ENCODE results near the gene ZNF300.

ZNF300 gene

GRCh38 chr5:150945486-150945885 lies 40.7 kb upstream of the ZNF300 start:
- TF ChIP-seq USF1 (IDR thresholded peaks at IDR 0.05) (no peak), TAF1 (IDR thresholded peaks at IDR 0.05; ENCODE audit: low read depth) (no peak), CREB1 (IDR thresholded peaks at IDR 0.05; ENCODE audit: low read depth) (no peak), RAD21 (IDR thresholded peaks at IDR 0.05; ENCODE audit: low read depth) (no peak), TEAD4 (IDR thresholded peaks at IDR 0.05) (no peak), REST (IDR thresholded peaks at IDR 0.05; ENCODE audit: low read depth) (no peak), TCF12 (IDR thresholded peaks at IDR 0.05; ENCODE audit: low read depth) (no peak), NFIC (IDR thresholded peaks at IDR 0.05) (no peak), EGR1 (IDR thresholded peaks at IDR 0.05) (no peak)

GRCh38 chr5:150931368-150931965 lies 26.7 kb upstream of the ZNF300 start:
- TF ChIP-seq CREB1 (IDR thresholded peaks at IDR 0.05; ENCODE audit: low read depth) (no peak), YY1 (IDR thresholded peaks at IDR 0.05; ENCODE audit: low read depth) (no peak), TEAD4 (IDR thresholded peaks at IDR 0.05) (no peak), TCF12 (IDR thresholded peaks at IDR 0.05; ENCODE audit: low read depth) (no peak)

- no peak for TF ChIP-seq USF1 (IDR thresholded peaks at IDR 0.05)
- no peak for TF ChIP-seq NFIC (IDR thresholded peaks at IDR 0.05)
- no peak for TF ChIP-seq MAX (IDR thresholded peaks at IDR 0.05)
- no peak for TF ChIP-seq TEAD4 (IDR thresholded peaks at IDR 0.05)
- TF ChIP-seq EGR1 (IDR thresholded peaks at IDR 0.05) = no peak
- no peak for TF ChIP-seq FOXM1 (IDR thresholded peaks at IDR 0.05; ENCODE audit: borderline replicate concordance, low read depth)
- TF ChIP-seq RAD21 (IDR thresholded peaks at IDR 0.05; ENCODE audit: low read depth) = no peak
- TF ChIP-seq TCF12 (IDR thresholded peaks at IDR 0.05; ENCODE audit: low read depth) = no peak
- TF ChIP-seq YY1 (IDR thresholded peaks at IDR 0.05; ENCODE audit: low read depth) = no peak
- TF ChIP-seq ZBTB7A (IDR thresholded peaks at IDR 0.05; ENCODE audit: low read depth) = no peak
- no peak for TF ChIP-seq EP300 (IDR thresholded peaks at IDR 0.05; ENCODE audit: borderline replicate concordance)
- TF ChIP-seq REST (IDR thresholded peaks at IDR 0.05; ENCODE audit: low read depth) = no peak
- TF ChIP-seq CEBPB (IDR thresholded peaks at IDR 0.05) = no peak
- no peak for TF ChIP-seq CREB1 (IDR thresholded peaks at IDR 0.05; ENCODE audit: low read depth)
Measured at GRCh38 chr5:150918613-150919012, 13.8 kb upstream of the ZNF300 start.

GRCh38 chr5:150912312-150912814 lies 7.6 kb upstream of the ZNF300 start:
- TF ChIP-seq REST (IDR thresholded peaks at IDR 0.05; ENCODE audit: low read depth) (no peak), CEBPB (IDR thresholded peaks at IDR 0.05) (no peak), TEAD4 (IDR thresholded peaks at IDR 0.05) (no peak), FOXM1 (IDR thresholded peaks at IDR 0.05; ENCODE audit: borderline replicate concordance, low read depth) (no peak), RAD21 (IDR thresholded peaks at IDR 0.05; ENCODE audit: low read depth) (no peak)

GRCh38 chr5:150905312-150905683 lies 518 bp upstream of the ZNF300 start:
- no peak for TF ChIP-seq REST (IDR thresholded peaks at IDR 0.05; ENCODE audit: low read depth)
